ENCODE results near the gene RGPD5.
"Not testable (repeated sequence)": the region's sequence is repeated elsewhere in the genome, so short reads cannot be mapped to it uniquely, and the experiment has no call there.

Gene RGPD5

GRCh38 chr2:109894141-109894540 lies 100.0 kb downstream of the RGPD5 start:
- not testable (repeated sequence) for DNase-seq

DNA sequence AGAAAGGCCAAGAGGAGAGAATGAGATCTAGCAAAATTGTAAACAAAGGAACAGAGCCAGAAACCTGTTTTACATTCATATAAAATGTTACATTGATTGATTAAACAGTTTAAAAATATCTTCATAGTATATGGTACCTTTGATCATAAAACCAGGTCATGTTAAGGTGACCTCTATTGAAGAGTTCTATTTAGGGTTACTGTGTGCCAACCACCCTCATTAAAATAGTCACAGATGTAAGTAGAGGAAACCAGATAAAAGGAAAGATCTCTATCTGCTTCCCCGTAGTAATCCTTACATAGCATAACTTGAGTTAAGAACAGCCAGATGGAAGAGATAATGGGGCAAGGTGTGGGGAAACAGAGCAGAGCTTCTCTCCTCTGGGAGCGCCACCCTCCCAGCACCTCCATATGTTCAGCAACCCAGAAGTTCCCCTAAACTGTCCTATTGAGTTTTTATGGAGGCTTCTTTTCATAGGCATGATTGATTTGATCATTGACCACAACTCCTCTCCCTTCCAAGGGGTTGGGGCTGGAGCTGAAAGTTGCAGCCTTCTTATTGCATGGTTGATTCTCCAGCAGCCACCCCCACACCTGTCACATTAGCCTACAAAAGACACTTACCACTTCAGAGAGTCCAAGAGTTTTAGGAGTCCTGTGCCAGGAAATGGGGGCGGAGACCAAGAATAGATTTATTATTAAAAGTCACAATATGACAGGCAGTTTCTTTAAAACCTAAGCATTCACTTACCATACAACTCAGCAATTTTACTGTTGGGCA lies 101.2 kb downstream of the RGPD5 start:
- DNase-seq = not testable (repeated sequence)

- not testable (repeated sequence) for DNase-seq
These were observed 102.1 kb downstream of the RGPD5 start for GRCh38 chr2:109896212-109896611.

DNA sequence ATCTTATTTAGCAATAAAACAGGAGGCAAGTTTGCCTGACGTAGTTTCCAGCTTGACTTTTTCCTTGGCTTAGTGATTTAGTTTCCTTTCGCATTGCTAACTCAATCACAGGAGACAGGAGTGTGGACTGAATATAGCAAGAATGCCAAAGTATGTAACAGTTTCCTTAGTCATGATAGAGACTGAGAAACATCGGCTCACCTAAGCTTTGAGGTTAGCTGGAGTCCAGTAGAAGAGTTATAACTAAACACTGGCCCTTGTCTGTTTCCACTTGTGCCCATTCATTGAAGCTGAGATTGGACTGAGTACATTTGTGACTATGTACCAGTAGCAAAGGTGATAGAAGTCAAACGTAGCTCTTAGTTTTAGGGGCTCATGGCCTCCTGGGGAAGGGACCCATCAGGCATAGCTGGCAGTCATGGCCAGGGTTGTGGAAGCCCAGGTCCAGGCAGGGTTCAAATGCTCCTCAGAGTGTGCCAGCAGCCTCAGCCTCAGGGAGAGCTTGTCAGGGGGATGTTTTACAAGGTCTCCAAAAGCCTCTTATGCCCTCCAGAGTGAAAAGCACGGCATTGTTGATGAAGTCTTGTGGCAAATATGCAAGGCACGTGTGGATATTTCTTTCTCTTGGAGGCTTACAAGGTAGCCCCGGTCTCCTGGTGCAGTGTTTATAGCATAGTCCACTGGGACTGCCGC lies 103.8 kb downstream of the RGPD5 start:
- not testable (repeated sequence) for DNase-seq

GRCh38 chr2:109898462-109899336 lies 104.6 kb downstream of the RGPD5 start, which contains the start of gene LIMS3:
TSS of gene LIMS3 (plus strand) at chr2:109898688. CDS start at chr2:109898729, 41 bp downstream.
- DNase-seq = not testable (repeated sequence)

GRCh38 chr2:109905796-109906195 lies 111.7 kb downstream of the RGPD5 start:
- DNase-seq = not testable (repeated sequence)

Measured in suppressor macrophage treated with lipopolysaccharide for 4 hours (primary cell).